Breast epithelium (tissue), 4 donors: Measurements from ENCODE around the gene AGBL5. TPM values are rescaled to one million over a fixed set of nuclear protein-coding genes. Genes with fewer than 3 reads are reported as not detected.

Source experiments
- DNase-seq, 2 donors: peaks; one replicate each; pipeline ENCODE4 v3.0.0-alpha.2; 2019; ENCODE audit warnings: low spot score in 2 of 2
- H3K27ac ChIP-seq, 2 donors: fragments of 200-600 bp; sonication (generic) in 1 of 2; one replicate each; pipeline ENCODE4 v1.5.1; 2016 to 2019; ENCODE audit warnings: mild to moderate bottlenecking in 1 of 2
- H3K27me3 ChIP-seq, 2 donors: fragments of 200-600 bp; sonication (generic) in 1 of 2; one replicate each; pipeline versions ENCODE4 v1.5.1 to v1.6.0; 2017 to 2019; ENCODE audit warnings: control low read depth in 1 of 2, mild to moderate bottlenecking in 1 of 2
- H3K36me3 ChIP-seq: fragments of 200-600 bp; one replicate; pipeline ENCODE4 v1.5.1; 2019
- H3K4me1 ChIP-seq, 2 donors: fragments of 200-600 bp; sonication (generic); one replicate each; pipeline ENCODE4 v1.5.1; 2016 to 2019; ENCODE audit warnings: control low read depth in 1 of 2
- H3K4me3 ChIP-seq, 3 donors: fragments of 200-600 bp; sonication (generic); 1 replicate in 2 of 3; 2 replicates in 1 of 3; pipeline ENCODE4 v1.5.1; 2016 to 2019; ENCODE audit warnings: mild to moderate bottlenecking in 3 of 3, moderate library complexity in 2 of 3
- H3K9me3 ChIP-seq, 2 donors: fragments of 200-600 bp; sonication (generic) in 1 of 2; one replicate each; pipeline ENCODE4 v1.5.1; 2016 to 2019; ENCODE audit warnings: control low read depth in 1 of 2
- POLR2A ChIP-seq: fragments of 450-650 bp; IDR thresholded peaks from one replicate; pipeline ENCODE4 v1.6.1; 2016; ENCODE audit warnings: antibody characterized with exemption, mild to moderate bottlenecking, moderate library complexity
- POLR2AphosphoS5 ChIP-seq, 3 donors: sonication (generic); formaldehyde crosslinking; IDR thresholded peaks; one replicate each; pipeline ENCODE4 v1.6.1; 2017; ENCODE audit warnings: antibody characterized with exemption in 3 of 3
- intact Hi-C: fragments of 100-400 bp; cut with DNase I; formaldehyde crosslinking; loops from one replicate; pipeline ENCODE4 v1.15.1; 2023; ENCODE audit warnings: low total_unique reads
- total RNA-seq, 3 donors: library from RNA; depleted of rRNA; stranded (reverse); fragments of >200 nt; gene quantifications; one replicate each; pipeline ENCODE4 v1.1.0, GENCODE V29; 2016
- TF ChIP-seq, protein P1 (sequence below), 3 donors: fragments of 450-650 bp; IDR thresholded peaks; one replicate each; pipeline ENCODE4 v1.5.1; 2016 to 2017; ENCODE audit warnings: antibody characterized with exemption in 3 of 3, mild to moderate bottlenecking in 3 of 3, moderate library complexity in 3 of 3

Gene AGBL5
- total RNA-seq, 3 donors from 2014 or later = 12.5 to 21.5 (median 16.1) TPM

DNA sequence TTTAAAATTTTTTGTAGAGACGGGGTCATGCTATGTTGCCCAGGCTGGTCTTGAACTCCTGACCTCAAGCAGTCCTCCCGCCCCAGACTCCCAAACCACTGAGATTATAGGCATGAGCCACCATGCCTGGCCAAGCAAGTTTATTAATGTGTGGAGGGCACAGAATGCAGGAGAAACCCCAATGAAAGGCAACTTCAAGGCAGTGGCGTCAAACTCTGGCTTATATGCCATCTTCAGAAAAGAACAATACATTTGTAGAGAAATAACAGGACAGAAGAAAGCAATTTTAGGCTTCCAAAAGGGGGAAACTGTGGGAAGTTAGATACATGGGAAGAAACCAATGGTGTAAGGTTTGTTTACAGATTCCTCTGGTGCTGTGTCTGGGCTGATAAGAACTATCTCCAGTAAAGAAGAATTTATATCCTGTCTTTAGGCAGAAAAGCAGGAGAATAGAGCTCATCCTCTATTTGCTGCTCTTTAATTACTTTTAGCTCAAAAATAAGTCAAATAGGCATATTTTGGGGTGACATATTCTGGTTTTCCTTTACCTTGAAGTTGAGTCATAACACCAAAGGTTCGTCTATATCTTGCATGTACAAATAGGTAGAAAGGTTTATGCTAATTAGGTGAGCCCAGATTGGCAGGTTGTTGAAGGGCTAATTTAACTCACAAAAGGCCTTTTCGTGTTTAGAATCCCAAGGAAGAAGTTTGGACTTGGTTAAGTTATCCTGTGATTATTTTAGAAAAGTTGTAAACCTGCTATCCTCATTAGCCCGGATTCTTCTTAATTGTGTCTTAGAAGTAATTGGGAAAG lies 44.7 kb upstream of the AGBL5 start:
- Histone ChIP-seq H3K27ac (no peak overlapping the region), H3K27me3 (no peaks in the 10 kb centered on the region), H3K36me3 (no peaks in the 10 kb centered on the region), H3K4me1 (no peaks in the 10 kb centered on the region), H3K4me3 (no peak overlapping the region), H3K9me3 (no peaks in the 10 kb centered on the region)
- TF ChIP-seq POLR2A = no peak
- TF ChIP-seq, protein P1, sequence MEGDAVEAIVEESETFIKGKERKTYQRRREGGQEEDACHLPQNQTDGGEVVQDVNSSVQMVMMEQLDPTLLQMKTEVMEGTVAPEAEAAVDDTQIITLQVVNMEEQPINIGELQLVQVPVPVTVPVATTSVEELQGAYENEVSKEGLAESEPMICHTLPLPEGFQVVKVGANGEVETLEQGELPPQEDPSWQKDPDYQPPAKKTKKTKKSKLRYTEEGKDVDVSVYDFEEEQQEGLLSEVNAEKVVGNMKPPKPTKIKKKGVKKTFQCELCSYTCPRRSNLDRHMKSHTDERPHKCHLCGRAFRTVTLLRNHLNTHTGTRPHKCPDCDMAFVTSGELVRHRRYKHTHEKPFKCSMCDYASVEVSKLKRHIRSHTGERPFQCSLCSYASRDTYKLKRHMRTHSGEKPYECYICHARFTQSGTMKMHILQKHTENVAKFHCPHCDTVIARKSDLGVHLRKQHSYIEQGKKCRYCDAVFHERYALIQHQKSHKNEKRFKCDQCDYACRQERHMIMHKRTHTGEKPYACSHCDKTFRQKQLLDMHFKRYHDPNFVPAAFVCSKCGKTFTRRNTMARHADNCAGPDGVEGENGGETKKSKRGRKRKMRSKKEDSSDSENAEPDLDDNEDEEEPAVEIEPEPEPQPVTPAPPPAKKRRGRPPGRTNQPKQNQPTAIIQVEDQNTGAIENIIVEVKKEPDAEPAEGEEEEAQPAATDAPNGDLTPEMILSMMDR (IDR thresholded peaks at IDR 0.05) = no peak
- no peak for TF ChIP-seq POLR2AphosphoS5 (IDR thresholded peaks at IDR 0.05)
- intact Hi-C loops = no loop called here
- DNase-seq = no peak

DNA sequence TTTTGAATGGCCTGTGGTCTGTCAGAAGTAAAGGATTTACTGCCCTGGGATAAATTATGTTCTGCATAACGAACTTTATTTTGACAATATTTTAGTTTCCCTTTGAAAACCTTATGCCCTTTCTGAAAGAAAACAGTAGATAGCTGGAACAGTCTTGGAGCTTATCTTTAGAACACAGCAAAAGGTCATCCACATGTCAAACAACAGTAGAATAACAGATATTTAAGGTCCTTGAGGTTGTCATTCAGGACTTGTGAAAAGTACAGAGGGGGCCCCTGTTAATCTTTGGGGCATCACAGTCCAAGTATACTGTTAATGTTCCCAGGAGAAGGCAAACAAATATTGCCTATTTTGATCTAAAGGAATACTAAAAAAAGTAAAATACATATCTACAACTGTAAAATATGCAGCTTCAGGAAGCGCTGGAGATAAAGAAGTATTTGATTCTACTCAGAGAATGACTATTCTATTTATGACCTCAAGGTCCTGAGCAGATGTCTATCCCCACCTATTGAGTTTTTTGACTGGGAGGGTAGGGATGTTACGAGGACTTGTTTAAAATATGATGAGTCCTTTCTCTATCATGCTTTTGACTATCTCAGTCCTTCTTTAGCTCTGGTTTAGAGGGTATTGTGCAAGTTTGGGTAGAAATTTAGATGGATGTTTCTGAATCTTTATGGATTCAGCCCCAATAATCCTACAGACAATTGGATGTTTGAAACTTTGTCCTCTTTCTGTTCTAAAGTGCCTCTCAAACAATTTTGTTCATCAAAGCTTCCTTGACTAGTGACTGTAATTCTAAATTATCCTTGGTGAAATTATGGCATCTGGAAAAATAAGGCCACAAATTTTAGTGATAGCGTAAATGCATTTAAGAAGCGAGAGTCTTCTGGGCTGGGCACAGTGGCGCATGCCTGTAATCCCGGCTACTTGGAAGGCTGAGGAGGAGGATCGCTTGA lies 43.8 kb upstream of the AGBL5 start:
- intact Hi-C loops = no loop called here
- no peaks in the 10 kb centered on the region for H3K4me1 ChIP-seq
- H3K4me3 ChIP-seq = no peak overlapping the region
- H3K27ac ChIP-seq = no peak overlapping the region
- H3K27me3 ChIP-seq = no peaks in the 10 kb centered on the region
- TF ChIP-seq, protein P1 (IDR thresholded peaks at IDR 0.05) = no peak
- TF ChIP-seq POLR2AphosphoS5 (IDR thresholded peaks at IDR 0.05) = no peak
- no peaks in the 10 kb centered on the region for H3K9me3 ChIP-seq
- no peaks in the 10 kb centered on the region for H3K36me3 ChIP-seq
- no peak for DNase-seq

DNA sequence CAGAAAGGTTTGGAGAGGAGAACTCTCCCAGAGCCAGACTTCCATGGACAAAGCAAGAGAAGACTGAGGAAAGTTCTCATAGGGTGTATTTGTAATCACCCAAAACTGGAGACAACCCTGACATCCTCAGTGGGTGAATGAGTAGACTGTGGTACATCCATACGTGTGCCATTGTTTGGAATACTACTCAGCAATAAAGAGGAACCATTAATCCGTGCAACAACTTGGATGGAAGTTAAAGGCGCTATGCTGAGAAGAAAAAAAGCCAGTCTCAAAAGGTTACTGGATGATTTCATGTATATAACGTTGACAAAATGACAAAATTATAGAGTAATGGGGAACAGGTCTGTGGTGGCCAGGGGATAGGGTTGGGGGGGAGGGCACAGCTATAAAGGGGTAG lies 42.8 kb upstream of the AGBL5 start:
- H3K9me3 ChIP-seq = no peaks in the 10 kb centered on the region
- H3K27ac ChIP-seq = peak overlapping the region in 1 of 2 donors; percentile 3
- H3K27me3 ChIP-seq = no peaks in the 10 kb centered on the region
- H3K36me3 ChIP-seq = no peaks in the 10 kb centered on the region
- intact Hi-C loops = no loop called here
- DNase-seq = no peak
- H3K4me1 ChIP-seq = no peaks in the 10 kb centered on the region
- H3K4me3 ChIP-seq = no peak overlapping the region
- TF ChIP-seq, protein P1 (IDR thresholded peaks at IDR 0.05) = no peak

DNA sequence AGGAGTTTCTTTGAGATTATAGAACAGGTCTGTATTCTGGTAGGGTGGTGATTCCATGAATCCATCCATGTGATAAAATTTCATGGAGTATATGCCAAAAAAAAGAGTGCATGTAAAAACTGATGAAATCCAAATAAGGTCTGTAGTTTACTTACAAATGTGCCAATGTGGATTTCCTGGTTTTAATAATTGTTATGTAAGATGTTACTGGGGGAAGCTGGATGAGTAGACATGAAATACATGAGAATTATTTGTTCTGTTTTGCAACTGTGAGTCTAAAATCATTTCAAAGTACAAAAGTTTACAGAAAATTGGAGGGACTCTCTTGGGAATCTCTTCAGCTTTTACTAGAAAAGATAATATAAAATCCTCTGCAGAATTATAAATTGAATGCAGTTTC lies 42.4 kb upstream of the AGBL5 start:
- Histone ChIP-seq H3K4me3 (no peak overlapping the region), H3K27ac (peak overlapping the region in 1 of 2 donors; percentile 3), H3K9me3 (no peaks in the 10 kb centered on the region), H3K27me3 (no peaks in the 10 kb centered on the region), H3K36me3 (no peaks in the 10 kb centered on the region), H3K4me1 (no peaks in the 10 kb centered on the region)
- intact Hi-C loops = no loop called here
- no peak for TF ChIP-seq POLR2AphosphoS5 (IDR thresholded peaks at IDR 0.05)
- TF ChIP-seq POLR2A = no peak
- TF ChIP-seq, protein P1 (IDR thresholded peaks at IDR 0.05) = no peak
- DNase-seq = no peak

DNA sequence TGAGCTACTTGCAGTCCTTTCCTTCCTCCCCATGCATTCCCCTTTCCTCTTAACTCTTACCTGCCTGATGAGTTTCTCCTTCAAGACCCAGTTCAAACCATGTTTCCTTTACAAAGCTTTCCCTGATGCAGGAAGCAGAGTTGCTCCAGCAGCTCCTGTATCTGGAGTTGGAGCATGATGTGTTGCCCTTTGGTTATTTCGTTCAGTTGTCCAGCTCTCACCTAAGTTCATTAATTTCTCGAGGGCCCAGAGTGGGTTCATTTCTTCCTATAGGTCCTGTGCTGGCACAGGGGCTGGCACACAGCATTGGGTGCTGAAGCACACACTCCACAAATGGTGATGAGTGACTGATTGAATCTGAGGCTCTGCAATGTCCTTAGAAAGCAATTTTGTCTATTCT lies 41.8 kb upstream of the AGBL5 start:
- intact Hi-C loops = loop anchor here (5.0 to 10.0 kb wide), 2 partner anchors 45 to 692 kb away; no protein-coding TSS in a partner anchor
- H3K27ac ChIP-seq = no peak overlapping the region
- no peaks in the 10 kb centered on the region for H3K9me3 ChIP-seq
- no peaks in the 10 kb centered on the region for H3K27me3 ChIP-seq
- H3K4me1 ChIP-seq = no peaks in the 10 kb centered on the region
- DNase-seq = no peak
- no peak for TF ChIP-seq POLR2A
- TF ChIP-seq, protein P1 (IDR thresholded peaks at IDR 0.05) = no peak
- no peak for TF ChIP-seq POLR2AphosphoS5 (IDR thresholded peaks at IDR 0.05)
- H3K4me3 ChIP-seq = no peak overlapping the region
- H3K36me3 ChIP-seq = no peaks in the 10 kb centered on the region
